IPS DF 19.7 (cell line): ENCODE data around the gene GAL3ST2.
"Not testable (repeated sequence)": the region's sequence is repeated elsewhere in the genome, so short reads cannot be mapped to it uniquely, and the experiment has no call there.

Source experiments
- DNase-seq: peaks from one replicate; pipeline ENCODE4 v3.0.0-alpha.2; 2013; ENCODE audit warnings: low read depth, low spot score

Gene GAL3ST2

GRCh38 chr2:241748468-241749256 lies 28.0 kb upstream of the GAL3ST2 start:
- no peak for DNase-seq

GRCh38 chr2:241750076-241750840 lies 26.4 kb upstream of the GAL3ST2 start:
- DNase-seq = no peak

- DNase-seq = no peak
Measured at GRCh38 chr2:241751152-241751551, 25.5 kb upstream of the GAL3ST2 start.

GRCh38 chr2:241751776-241752175 lies 24.8 kb upstream of the GAL3ST2 start:
- DNase-seq = no peak

GRCh38 chr2:241752253-241752652 lies 24.4 kb upstream of the GAL3ST2 start:
- DNase-seq = no peak

GRCh38 chr2:241752689-241753276 lies 23.8 kb upstream of the GAL3ST2 start:
- DNase-seq = no peak

GRCh38 chr2:241753493-241753892 lies 23.1 kb upstream of the GAL3ST2 start:
- no peak for DNase-seq

- DNase-seq = no peak
Measured at GRCh38 chr2:241754042-241754441, 22.6 kb upstream of the GAL3ST2 start.

GRCh38 chr2:241755166-241755565 lies 21.5 kb upstream of the GAL3ST2 start:
- DNase-seq = no peak

GRCh38 chr2:241755777-241756176 lies 20.8 kb upstream of the GAL3ST2 start:
- DNase-seq = no peak

GRCh38 chr2:241759067-241759807 lies 17.4 kb upstream of the GAL3ST2 start:
- no peak for DNase-seq

GRCh38 chr2:241759893-241760292 lies 16.7 kb upstream of the GAL3ST2 start:
- not testable (repeated sequence) for DNase-seq

- no peak for DNase-seq
Measured at GRCh38 chr2:241760301-241760771, 16.3 kb upstream of the GAL3ST2 start.

- no peak for DNase-seq
Measured at GRCh38 chr2:241762321-241762932, 14.2 kb upstream of the GAL3ST2 start.

- DNase-seq = no peak
Measured at GRCh38 chr2:241762933-241763369, 13.7 kb upstream of the GAL3ST2 start.

- DNase-seq = no peak
Measured at GRCh38 chr2:241763551-241764274, 12.9 kb upstream of the GAL3ST2 start.

- DNase-seq = no peak
Measured at GRCh38 chr2:241764275-241765241, 12.1 kb upstream of the GAL3ST2 start.

- DNase-seq = no peak
Measured at GRCh38 chr2:241767464-241768250, 9.0 kb upstream of the GAL3ST2 start.
